Erythroblast (primary cell): ENCODE results near the gene WT1.

Experiments
- GATA1 ChIP-seq: IDR thresholded peaks from 2 replicates; pipeline ENCODE4 v1.6.1; 2011; ENCODE audit warnings: low read depth, mild to moderate bottlenecking, control low read depth, low read length, moderate library complexity
- POLR2A ChIP-seq: IDR thresholded peaks from 2 replicates; pipeline ENCODE4 v1.6.1; 2011; ENCODE audit warnings: mild to moderate bottlenecking, low read length

- no peak for TF ChIP-seq POLR2A
- no peak for TF ChIP-seq GATA1
Observed at GRCh38 chr11:32353884-32354283, 81.5 kb downstream of the WT1 start.
